HK-2 (cell line): ENCODE results near the gene FOSB.
A peak's percentile ranks its signal among the peaks of the same experiment; 100 is the strongest.
"Not testable (repeated sequence)": the region's sequence is repeated elsewhere in the genome, so short reads cannot be mapped to it uniquely, and the experiment has no call there.

Experiments
- DNase-seq: peaks from one replicate; pipeline ENCODE4 v3.0.0-alpha.2; 2018; ENCODE audit not compliant: unreplicated experiment

FOSB gene

DNA sequence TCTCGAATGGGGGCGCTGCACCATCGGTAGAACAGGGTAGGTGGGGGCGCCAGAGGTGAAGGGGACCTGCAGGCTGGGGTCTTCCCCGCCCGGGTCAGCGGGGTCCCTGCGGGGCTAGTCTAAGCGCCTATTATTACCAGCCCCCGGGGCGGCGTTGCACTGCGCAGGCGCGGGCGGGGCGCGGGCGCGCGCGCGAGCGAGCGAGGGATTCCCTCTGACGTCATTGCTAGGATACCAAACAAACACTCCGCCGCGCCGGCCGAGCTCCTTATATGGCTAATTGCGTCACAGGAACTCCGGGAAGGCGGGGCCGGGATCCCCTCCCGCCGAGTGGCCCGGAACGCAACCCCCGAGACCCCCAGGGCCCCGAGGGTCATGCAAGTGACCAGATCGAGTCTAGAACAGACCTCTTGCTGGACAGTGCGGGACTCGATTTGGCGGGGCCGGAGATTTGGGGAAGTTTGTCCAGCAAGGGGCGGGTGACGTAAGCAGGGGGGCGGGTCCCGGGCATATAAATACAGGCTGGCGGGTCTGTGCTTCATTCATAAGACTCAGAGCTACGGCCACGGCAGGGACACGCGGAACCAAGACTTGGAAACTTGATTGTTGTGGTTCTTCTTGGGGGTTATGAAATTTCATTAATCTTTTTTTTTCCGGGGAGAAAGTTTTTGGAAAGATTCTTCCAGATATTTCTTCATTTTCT lies at the start of gene FOSB:
Gene FOSB, plus strand, starts transcription at position 541 of the 703 bp plus-strand sequence. CDS start 591 bp downstream, outside the sequence.
- peak; percentile 94 for DNase-seq

DNA sequence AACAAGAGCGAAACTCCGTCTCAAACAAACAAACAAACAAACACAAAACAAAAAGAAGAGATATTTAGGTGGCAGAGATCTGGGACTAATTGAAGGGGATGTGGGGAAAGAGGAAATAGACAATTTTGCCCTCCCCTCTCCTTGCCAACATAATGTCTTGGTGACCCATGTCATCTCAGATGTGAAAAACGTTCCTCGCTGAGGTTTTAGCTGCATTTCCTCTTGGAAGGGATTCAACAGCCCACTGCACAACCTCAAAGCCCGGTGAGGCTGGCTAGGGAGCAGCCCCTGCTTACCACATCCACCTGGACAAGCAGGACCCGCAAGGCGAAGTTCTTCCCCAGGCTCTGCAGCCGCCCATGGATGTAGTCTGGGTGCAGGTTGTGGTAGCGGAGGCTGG lies 49.0 kb upstream of the FOSB start:
- no peak for DNase-seq

DNA sequence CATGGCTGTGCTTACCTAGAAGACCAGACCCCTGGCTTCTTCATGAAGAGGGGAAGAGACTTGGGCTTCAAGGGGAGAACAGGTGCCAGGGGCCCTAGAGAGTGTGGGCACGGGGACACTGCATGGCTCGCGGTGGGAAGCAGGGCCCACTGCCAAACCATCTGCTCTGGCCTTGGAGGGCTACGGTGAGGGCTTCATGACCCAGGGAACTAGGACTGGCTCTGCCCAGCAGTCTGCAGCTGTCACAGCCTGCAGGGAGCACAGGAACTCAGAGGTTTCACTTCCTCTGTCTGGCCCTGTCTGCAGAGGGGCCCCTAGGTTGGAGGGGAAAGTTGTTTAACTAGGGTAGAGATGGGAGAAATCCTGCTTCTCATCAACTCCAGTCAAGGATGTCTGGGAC lies 48.4 kb upstream of the FOSB start:
- DNase-seq = no peak

DNA sequence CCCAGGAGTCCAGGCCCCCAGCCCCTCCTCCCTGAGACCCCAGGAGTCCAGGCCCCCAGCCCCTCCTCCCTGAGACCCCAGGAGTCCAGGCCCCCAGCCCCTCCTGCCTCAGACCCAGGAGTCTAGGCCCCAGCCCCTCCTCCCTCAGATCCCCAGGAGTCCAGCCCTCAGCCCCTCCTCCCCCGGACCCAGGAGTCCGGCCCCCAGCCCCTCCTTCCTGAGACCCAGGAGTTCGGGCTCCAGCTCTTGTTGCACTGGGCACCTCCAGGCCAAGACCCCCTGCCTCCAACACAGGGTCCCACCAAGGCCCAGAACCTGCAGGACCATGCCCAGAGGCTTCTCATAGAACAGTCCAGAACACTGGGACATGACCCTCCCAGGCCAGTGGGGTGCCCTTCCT lies 47.9 kb upstream of the FOSB start:
- no peak for DNase-seq

DNA sequence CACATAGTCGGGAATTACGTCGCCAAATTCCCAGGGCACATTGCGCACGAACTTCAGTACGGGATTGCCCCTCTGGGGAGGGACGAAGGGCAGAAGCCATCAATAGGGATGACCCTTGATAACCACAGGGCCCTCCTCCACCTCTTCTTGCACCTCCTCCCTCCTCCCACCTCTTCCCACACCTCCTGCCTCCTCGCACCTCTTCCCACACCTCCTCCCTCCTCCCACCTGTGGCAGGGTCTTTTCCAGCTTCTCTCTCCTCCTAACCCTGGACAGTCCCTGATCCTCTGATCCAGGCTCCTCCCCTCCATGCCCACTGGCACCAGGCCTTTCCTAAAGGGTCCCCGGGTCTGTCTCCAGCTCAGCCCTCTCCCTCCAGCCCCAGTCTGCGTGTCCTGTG lies 47.4 kb upstream of the FOSB start:
- DNase-seq = no peak

DNA sequence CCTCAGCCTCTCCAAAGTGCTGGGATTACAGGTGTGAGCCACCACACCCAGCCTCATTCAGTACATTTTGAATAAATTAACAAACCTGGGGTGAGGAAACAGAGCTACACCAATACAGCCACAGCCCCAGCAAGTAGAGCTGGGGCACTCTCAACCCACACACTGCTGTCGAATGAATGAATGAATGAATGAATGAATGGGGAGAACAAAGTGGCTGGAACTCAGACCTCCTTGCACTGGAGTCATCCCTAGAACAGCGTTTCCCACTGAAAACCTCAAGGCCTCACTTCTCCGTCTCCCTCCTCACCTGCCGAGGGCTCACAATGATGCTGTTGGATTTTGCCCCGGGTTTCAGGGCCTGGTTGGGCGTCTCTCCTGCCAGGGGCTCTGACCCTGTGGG lies 46.9 kb upstream of the FOSB start:
- no peak for DNase-seq

DNA sequence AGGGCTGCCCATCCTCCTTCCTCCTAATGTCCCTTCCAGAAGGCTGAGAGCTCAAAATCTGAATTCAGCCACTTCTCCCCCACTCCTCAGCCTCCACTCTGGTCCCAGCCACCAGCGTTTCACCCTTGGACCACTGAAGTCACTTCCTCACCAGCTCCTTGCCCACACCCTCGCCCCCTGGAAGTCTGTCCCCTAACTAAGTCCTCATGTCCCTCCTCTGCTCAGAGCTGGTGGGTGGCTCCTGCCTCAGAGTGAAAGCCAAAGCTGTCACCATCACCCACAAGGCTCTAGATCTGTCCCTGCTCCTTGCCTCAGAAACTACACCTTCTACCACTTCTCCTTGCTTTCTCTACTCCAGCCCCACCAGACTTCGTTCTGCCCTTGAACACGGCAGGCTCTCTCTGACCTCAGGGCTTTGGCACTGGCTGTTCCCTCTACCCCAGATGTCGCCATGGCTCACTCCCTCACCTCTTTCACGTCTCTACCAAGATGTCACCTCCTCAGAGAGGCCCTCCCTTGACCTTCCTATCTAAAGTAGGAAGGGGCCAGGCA lies 45.8 kb upstream of the FOSB start:
- DNase-seq = no peak

DNA sequence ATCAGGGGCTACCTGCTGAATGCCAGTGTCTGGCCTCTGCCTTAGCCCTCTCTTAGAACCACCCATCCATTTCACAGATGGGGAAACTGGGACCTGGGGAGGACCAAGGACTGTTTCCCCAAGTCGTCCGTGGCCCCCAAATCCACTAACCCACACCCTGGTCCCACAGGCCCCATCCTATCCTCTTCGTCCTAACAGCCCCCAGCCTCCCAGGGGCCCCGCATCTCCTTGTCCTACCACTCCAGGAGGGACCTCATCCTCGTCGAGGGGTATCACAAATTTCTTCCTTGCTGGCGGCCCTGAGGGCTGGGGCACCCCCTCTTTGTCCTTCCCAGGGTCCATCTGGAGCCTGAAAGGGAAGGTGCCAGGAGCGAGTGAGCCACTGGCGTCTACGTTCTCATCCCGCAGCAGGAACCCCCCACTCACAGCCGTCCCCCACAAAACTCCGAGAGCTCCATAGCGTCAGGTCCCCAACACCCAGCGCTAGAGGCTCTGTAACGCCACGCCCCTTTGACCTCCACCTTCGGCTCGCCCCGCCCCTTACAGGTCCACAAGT lies 44.7 kb upstream of the FOSB start:
- DNase-seq = no peak

DNA sequence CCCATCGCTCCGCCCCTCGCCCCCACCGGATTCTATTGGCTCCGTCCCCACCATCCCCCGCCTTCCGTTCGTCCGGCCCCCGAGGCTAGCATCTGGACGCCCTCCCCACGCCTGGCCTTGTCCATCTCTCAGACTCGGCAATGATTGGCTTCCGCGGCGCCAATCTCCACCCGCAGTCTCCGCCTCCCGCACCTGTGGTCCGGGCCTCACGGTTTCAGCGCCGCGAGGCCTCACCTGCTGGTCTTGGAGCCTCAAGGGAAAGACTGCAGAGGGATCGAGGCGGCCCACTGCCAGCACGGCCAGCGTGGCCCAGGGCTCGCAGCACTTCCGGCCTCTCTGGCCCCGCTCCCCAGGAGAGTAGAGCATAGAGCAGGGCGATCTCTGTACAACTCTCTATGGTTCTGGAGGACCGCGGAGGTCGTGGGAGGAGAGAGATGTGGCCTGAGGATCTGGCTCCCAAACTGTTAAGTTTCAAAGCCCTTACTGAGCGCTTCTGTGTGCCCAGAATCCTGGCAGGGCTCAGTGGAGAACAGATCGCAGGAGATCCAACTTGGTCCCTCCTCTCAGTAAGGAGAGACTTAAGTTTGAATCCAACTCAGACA lies 44.1 kb upstream of the FOSB start, which contains the start of gene ERCC1:
Gene ERCC1, minus strand, starts transcription at position 329 of the 602 bp plus-strand sequence. CDS start 543 bp downstream, outside the sequence.
- peak; percentile 99 for DNase-seq

DNA sequence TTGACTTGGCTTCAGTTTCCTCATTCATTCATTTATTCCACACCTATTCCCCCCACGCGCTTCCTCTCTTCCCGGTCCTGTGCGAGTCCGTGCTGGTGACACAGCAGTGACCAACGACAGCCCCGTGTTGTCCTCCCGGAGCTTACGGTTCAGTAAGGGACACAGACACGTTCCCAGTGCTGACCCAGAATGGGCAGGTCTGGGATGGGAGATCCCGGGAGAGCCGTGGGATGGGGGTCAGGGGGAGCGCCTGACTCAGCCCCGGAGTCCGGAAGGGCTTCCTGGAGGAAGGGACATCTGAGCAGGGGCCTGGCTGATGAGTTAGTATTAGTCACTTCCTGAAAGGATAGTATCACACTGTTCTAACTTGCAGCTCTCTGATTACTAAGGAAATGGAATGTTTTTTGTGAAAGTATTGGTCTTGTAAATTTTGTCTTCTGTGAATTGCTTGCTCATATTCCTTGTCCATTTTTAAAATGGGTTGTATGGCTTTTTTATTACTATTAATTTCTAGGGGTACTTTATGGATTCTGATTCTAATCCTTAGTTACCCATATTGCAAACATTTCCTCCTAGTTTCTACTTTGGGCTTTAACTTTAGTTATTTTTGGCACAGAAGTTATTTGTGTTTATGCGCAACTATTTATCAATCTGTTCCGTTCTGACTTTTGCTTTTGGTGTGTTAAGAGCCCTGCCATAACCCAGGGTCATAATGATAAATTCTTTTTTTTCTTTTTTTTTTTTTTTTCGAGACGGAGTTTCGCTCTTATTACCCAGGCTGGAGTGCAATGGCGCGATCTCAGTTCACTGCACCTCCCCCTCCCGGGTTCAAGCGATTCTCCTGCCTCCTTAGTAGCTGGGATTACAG lies 43.4 kb upstream of the FOSB start:
- DNase-seq = peak; percentile 90

DNA sequence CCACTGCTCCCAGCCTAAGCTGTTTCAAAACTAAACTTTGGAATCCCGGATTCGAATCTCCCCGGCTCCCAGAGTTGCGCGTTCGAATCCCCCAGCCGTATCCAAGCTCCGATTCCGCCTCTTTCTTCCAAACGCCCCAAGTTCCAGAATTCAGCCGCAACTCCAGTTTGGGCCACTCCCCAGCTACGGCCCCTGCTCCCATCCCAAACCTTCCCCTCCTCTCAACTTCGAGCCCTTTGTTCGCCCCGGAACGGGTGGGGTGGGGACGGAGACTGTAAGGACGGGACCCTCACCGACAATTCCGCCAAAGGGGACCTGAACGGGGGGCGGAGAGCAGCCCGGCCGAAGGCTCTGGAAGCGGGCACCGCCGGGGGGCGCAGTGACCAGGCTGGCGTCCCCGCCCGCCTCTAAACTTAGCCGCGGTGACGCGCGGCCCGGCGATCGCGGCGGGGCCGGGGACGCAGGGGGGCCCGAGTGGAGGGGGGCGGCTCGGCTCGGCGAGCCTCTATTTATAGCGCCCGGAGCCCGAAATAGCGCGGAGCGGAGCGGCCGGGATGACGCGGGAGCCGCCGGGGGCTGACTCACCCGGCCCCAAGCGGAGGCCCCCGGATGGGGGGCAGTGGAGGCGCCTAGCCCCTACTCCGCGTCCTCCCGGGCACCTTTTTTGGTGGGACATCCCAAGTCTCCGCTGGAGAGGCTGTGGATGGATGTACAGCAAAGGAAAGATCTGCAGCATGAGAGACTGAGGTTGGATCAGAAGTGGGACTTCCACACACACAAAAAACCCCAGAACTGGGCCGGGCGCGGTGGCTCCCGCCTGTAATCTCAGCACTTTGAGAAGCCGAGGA lies 39.2 kb upstream of the FOSB start:
- no peak for DNase-seq

DNA sequence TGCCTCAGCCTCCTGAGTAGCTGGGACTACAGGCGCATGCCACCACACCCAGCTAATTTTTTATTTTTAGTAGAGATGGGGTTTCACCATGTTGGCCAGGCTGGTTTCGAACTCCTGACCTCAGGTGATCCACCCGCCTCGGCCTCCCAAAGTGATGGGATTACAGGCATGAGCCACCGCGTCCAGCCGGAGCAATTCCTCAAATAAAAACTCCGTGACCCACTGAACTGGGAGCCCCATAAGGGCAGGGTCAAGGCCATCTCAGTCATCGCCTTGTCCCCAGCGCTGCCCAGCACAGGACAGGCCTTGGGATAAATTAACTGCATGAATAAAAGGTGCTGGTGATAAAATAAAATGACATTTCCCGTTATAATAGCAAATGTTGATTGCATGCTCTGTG lies 37.9 kb upstream of the FOSB start:
- not testable (repeated sequence) for DNase-seq

DNA sequence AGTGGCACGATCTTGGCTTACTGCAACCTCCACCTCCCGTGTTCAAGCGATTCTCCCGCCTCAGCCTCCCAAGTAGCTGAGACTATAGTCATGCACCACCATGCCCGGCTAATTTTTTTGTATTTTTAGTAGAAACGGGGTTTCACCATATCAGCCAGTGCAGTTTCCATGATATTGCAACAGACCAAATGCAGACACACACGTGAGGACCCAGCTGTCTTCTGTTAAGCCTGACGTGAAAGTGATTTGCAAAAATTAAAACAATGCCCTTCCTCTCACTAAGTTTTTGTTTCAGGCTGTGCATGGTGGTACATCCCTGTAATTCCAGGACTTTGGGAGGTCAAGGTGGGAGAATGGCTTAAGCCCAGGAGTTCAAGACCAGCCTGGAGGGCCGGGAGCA lies 36.8 kb upstream of the FOSB start:
- not testable (repeated sequence) for DNase-seq

DNA sequence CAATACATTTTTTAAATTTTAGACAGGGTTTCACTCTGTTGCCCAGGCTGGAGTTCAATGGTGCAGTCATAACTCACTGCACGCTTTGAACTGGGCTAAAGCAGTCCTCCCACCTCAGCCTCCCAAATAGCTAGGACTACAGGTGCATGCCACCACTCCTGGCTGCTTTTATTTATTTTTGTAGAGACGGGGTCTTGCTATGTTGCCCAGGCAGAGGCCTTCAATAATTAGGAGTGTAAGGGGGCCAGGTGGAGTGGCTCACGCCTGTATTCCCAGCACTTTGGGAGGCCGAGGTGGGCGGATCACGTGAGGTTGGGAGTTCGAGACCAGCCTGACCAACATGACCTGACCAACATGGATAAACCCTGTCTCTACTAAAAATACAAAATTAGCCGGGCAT lies 35.3 kb upstream of the FOSB start:
- not testable (repeated sequence) for DNase-seq

DNA sequence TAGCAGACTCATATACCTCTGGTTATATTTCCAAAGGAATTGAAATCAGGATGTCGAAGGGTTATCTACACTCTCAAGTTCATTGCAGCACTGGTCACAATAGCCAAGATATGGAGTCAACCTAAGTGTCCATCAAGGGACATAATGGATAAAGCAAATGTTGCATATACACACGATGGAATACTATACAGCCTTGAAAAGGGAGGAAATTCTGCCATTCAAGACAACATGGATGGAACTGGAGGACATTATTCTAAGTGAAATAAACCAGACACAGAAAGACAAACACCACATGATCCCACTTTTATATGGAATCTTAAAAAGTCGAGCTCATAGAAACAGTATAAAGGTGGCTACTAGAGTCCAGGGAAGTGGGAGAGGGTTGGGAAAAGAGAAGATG lies 30.5 kb upstream of the FOSB start:
- DNase-seq = no peak

DNA sequence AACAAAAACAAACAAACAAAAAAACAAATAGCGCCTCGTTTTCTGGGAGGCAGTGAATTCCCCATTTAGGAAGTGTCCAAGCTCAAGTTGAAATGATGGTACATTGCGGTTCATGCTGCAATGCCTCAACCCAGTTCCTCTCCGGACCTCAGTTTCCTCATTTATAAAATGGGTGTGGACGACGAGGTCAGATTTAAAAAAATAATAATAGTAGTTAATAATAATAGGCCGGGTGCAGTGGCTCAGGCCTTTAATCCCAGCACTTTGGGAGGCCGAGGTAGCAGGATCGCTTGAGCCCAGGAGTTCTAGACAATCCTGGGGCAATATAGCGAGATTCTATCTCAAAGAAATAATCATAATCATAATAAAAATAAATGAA lies 28.6 kb upstream of the FOSB start:
- DNase-seq = no peak

DNA sequence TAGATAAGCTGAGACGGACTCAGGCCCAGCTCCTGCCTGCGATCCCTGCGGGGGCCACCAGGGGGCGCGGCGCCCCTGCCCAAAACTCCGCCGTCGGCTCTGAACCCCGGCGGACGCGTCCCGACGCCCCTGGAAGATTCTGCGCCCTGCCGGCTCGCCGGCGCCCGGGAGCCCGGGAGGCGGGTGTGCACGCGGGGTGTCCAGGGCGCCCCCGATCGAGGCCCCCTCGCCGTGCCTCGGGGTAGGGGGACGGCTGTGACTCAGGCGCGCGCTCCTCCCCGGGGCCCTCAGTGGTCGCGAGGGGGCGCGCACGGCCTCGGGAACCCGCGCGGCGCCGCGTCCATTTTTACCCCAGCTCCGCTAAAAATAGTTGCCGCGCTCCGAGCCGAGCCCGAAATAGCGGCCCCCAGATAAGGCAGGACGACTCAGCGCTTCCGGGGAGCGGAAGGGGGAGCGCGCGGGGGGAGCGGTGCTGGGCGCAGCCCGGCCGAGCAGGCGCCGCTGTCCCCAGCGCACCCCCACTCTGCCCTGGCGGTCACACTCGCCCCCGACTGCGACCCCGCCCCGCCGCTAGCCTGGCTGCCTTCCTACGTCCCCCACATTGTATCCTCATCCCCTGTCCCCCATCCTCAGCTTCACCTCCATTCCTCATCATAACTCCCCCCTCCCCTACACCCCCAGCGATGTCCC lies 28.1 kb upstream of the FOSB start:
- peak; percentile 82 for DNase-seq

DNA sequence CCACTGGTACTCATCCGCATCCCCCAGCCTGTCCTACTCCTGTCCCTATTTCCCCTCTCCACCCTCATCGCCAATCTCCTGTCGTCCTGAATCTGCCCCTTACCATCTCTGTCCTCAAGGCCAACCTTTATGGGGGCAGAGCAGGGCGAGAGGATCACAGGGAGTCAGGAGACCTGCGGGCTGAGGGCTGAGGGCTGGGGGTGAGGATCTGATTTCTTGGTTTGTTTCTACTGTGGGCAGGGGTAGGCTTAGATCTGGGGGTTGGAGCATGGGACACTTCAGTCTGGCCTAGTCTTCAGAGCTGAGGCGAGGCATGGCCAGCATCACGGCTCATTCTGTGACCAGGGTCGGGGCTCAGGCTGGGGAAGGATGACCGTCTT lies 27.5 kb upstream of the FOSB start:
- no peak for DNase-seq

DNA sequence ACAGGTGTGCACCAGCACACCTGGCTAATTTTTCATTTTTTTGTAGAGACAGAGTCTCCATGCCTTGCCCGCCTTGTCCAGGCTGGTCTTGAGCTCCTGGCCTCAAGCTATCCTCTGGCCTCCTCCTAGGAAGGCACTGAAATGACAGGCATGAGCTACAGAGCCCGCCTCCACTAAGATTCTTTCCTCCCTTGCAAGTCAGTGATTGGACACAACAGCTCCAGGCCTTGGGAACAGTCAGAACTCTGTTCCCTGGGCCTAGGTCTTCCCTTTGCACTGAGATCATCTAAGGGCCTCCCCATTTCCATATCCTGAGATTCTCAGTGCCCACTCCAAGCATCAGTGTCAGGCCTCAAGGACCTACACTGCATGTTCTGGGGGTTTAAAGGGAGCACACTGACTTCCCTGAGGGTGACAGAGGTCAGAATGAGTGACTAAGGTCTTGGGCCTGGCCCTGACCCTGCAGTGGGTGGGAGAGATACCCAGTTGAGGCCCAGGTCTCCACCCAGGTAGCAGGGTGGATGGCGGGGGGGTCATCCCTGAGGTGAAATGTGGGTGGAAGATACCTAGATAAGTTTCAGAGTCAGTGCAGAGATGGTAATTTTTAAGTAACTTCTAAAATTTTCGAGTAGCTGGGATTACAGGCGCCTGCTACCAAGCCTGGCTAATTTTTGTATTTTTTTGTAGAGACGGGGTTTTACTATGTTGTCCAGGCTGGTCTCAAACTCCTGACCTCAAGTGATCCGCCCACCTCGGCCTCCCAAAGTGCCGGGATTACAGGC lies 26.7 kb upstream of the FOSB start:
- DNase-seq = no peak

DNA sequence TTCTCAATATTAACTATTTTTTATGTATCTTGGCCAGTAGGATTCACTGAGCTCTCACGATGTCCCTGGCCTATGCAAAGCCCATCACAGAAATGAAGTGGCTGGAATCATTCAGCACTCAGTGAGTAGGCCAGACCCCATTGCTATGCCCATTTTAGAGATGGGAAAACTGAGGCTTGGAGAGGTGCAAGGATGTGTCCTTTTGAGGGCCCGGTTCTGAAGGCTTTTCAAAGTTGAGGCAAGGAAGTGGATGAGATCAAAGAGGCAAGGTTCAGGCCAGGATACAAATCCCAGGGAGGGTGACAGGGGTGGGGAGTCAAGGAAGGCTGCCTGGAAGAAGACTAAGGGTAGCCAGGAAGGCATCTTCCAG lies 25.4 kb upstream of the FOSB start:
- DNase-seq = no peak
